Lower leg skin (tissue), 4 donors: Measurements from ENCODE around the gene YY1. TPM values are rescaled to one million over a fixed set of nuclear protein-coding genes. Genes with fewer than 3 reads are reported as not detected.
"Not testable (repeated sequence)": the region's sequence is repeated elsewhere in the genome, so short reads cannot be mapped to it uniquely, and the experiment has no call there.

ENCODE experiments used
- DNase-seq, 2 donors: peaks; one replicate each; pipeline ENCODE4 v3.0.0-alpha.2; 2019; ENCODE audit warnings: low spot score in 2 of 2
- H3K4me3 ChIP-seq: fragments of 200-600 bp; sonication (generic); 2 replicates; pipeline ENCODE4 v1.5.1; 2017; ENCODE audit warnings: mild to moderate bottlenecking, low read depth; ENCODE audit not compliant: poor library complexity, severe bottlenecking
- CTCF ChIP-seq, 3 donors: fragments of 450-650 bp; IDR thresholded peaks; one replicate each; pipeline ENCODE4 v1.5.1; 2016; ENCODE audit warnings: antibody characterized with exemption in 3 of 3, mild to moderate bottlenecking in 3 of 3, moderate library complexity in 2 of 3
- POLR2A ChIP-seq, 2 donors: fragments of 450-650 bp; IDR thresholded peaks; one replicate each; pipeline ENCODE4 v1.6.1; 2016 to 2017; ENCODE audit warnings: antibody characterized with exemption in 2 of 2, mild to moderate bottlenecking in 1 of 2, moderate library complexity in 1 of 2
- WGBS, 2 donors: methylation state at CpG; one replicate each; pipeline ENCODE4 v1.1.5; 2018; 5-methylcytosine and 5-hydroxymethylcytosine counted together
- intact Hi-C: fragments of 100-400 bp; cut with DNase I; formaldehyde crosslinking; loops from one replicate; pipeline ENCODE4 v1.15.0; 2023; ENCODE audit warnings: low total_unique reads
- total RNA-seq, 4 donors: library from RNA; depleted of rRNA; stranded (reverse); fragments of >200 nt; gene quantifications; one replicate each; pipeline ENCODE4 v1.1.0, GENCODE V29; 2016

The YY1 gene
- total RNA-seq, 4 donors from 2014 or later = 46.7 to 61.5 (median 52.4) TPM

- DNase-seq = peak in 1 of 2 donors; percentile 91
- no peak for TF ChIP-seq POLR2A (IDR thresholded peaks at IDR 0.05)
- TF ChIP-seq CTCF (IDR thresholded peaks at IDR 0.05) = peak in 1 of 3 donors; percentile 12
Measured at GRCh38 chr14:100285021-100285912, 46.3 kb downstream of the YY1 start.

GRCh38 chr14:100285913-100286400 lies 47.0 kb downstream of the YY1 start:
- no peak for DNase-seq
- WGBS, 2 donors = 37 to 43% methylated on average over 10 to 13 of the region's 13 CpGs
- TF ChIP-seq CTCF (IDR thresholded peaks at IDR 0.05) (no peak), POLR2A (IDR thresholded peaks at IDR 0.05) (no peak)
- intact Hi-C loops = no loop called here
- H3K4me3 ChIP-seq = no peak overlapping the region

More at GRCh38 chr14:100285021-100285912, 46.3 kb downstream of the YY1 start:
- intact Hi-C loops = no loop called here
- 2 to 8% methylated on average over 18 to 19 of the region's 82 CpGs for WGBS, 2 donors
- peak overlapping the region; percentile 54 for H3K4me3 ChIP-seq

- peak in 1 of 2 donors; percentile 84 for DNase-seq
Measured at GRCh38 chr14:100286484-100287191, 47.7 kb downstream of the YY1 start.

GRCh38 chr14:100287202-100287997 lies 48.5 kb downstream of the YY1 start:
- 77 to 83% methylated on average over 12 of the region's 12 CpGs for WGBS, 2 donors
- TF ChIP-seq CTCF (IDR thresholded peaks at IDR 0.05) (no peak), POLR2A (IDR thresholded peaks at IDR 0.05) (no peak)
- intact Hi-C loops = no loop called here
- DNase-seq = peak in 1 of 2 donors; percentile 78
- H3K4me3 ChIP-seq = no peak overlapping the region

More at GRCh38 chr14:100286484-100287191, 47.7 kb downstream of the YY1 start:
- no peak overlapping the region for H3K4me3 ChIP-seq
- intact Hi-C loops = no loop called here
- 74 to 87% methylated on average over 8 to 10 of the region's 10 CpGs for WGBS, 2 donors
- TF ChIP-seq POLR2A (IDR thresholded peaks at IDR 0.05) (no peak), CTCF (IDR thresholded peaks at IDR 0.05) (no peak)

GRCh38 chr14:100287998-100288295 lies 49.0 kb downstream of the YY1 start:
- WGBS, 2 donors = 85 to 91% methylated on average over 8 of the region's 8 CpGs
- H3K4me3 ChIP-seq, intact Hi-C loops: not testable (repeated sequence)
- DNase-seq = peak in 1 of 2 donors; percentile 49
